Hippocampal formation (tissue), 2 donors: Measurements from ENCODE around the gene PAPPA2.
"Not testable (repeated sequence)": the region's sequence is repeated elsewhere in the genome, so short reads cannot be mapped to it uniquely, and the experiment has no call there.

Experiments
- DNase-seq, 2 donors: peaks; one replicate each; lab custom pipeline; 2025; lab: John Stamatoyannopoulos, UW

The PAPPA2 gene

GRCh38 chr1:176462674-176463378 is at the start of gene PAPPA2:
Gene PAPPA2 (plus strand): TSS chr1:176463175. CDS start chr1:176556323, 93,148 bp downstream.
- DNase-seq, result no peak

- DNase-seq, result no peak
These were observed 46.2 kb upstream of the PAPPA2 start for GRCh38 chr1:176416777-176417176.

- not testable (repeated sequence) for DNase-seq
These were observed 43.4 kb upstream of the PAPPA2 start for GRCh38 chr1:176419608-176420007.

- no peak for DNase-seq
These were observed 28.7 kb upstream of the PAPPA2 start for GRCh38 chr1:176434234-176434633.

- DNase-seq, result no peak
These were observed 26.7 kb upstream of the PAPPA2 start for GRCh38 chr1:176436251-176436650.

GRCh38 chr1:176440176-176440575 is 22.8 kb upstream of the PAPPA2 start:
- no peak for DNase-seq

GRCh38 chr1:176444286-176444685 is 18.7 kb upstream of the PAPPA2 start:
- no peak for DNase-seq

GRCh38 chr1:176445402-176445801 is 17.6 kb upstream of the PAPPA2 start:
- DNase-seq, result no peak

GRCh38 chr1:176448340-176448739 is 14.6 kb upstream of the PAPPA2 start:
- no peak for DNase-seq

- DNase-seq, result no peak
These were observed 12.4 kb upstream of the PAPPA2 start for GRCh38 chr1:176450526-176450925.

GRCh38 chr1:176451741-176452140 is 11.2 kb upstream of the PAPPA2 start:
- DNase-seq, result not testable (repeated sequence)

GRCh38 chr1:176456795-176457194 is 6.2 kb upstream of the PAPPA2 start:
- DNase-seq, result no peak

GRCh38 chr1:176460544-176461336 is 2.2 kb upstream of the PAPPA2 start:
- DNase-seq, result no peak

- DNase-seq, result no peak
These were observed 1.4 kb upstream of the PAPPA2 start for GRCh38 chr1:176461576-176461975.

- no peak for DNase-seq
These were observed 3.5 kb downstream of the PAPPA2 start for GRCh38 chr1:176466514-176466913.

GRCh38 chr1:176469450-176470010 is 6.6 kb downstream of the PAPPA2 start:
- no peak for DNase-seq

- DNase-seq, result no peak
These were observed 8.6 kb downstream of the PAPPA2 start for GRCh38 chr1:176471338-176472121.

GRCh38 chr1:176479971-176480370 is 17.0 kb downstream of the PAPPA2 start:
- no peak for DNase-seq

GRCh38 chr1:176480750-176481149 is 17.8 kb downstream of the PAPPA2 start:
- DNase-seq, result no peak

GRCh38 chr1:176485083-176485482 is 22.1 kb downstream of the PAPPA2 start:
- no peak for DNase-seq

- DNase-seq, result no peak
These were observed 31.5 kb downstream of the PAPPA2 start for GRCh38 chr1:176494436-176494835.

GRCh38 chr1:176499671-176500070 is 36.7 kb downstream of the PAPPA2 start:
- no peak for DNase-seq
